Endodermal cell (in vitro differentiated cells): Measurements from ENCODE around the gene PPP2R5C. TPM values are rescaled to one million over a fixed set of nuclear protein-coding genes. Genes with fewer than 3 reads are reported as not detected.

Experiments
- DNase-seq: peaks from one replicate; pipeline ENCODE4 v3.0.0-alpha.2; 2017
- H3K27ac ChIP-seq: 2 replicates; pipeline ENCODE4 v1.5.1; 2013; ENCODE audit warnings: mild to moderate bottlenecking, low read depth, low read length, moderate library complexity
- H3K27me3 ChIP-seq: 2 replicates; pipeline ENCODE4 v1.6.1; 2013; ENCODE audit warnings: mild to moderate bottlenecking, low read length, moderate library complexity; ENCODE audit not compliant: insufficient read depth, control insufficient read depth, poor library complexity, severe bottlenecking
- H3K36me3 ChIP-seq: 2 replicates; pipeline ENCODE4 v1.7.0; 2013; ENCODE audit warnings: mild to moderate bottlenecking, low read length, moderate library complexity; ENCODE audit not compliant: control insufficient read depth, insufficient read depth
- H3K4me1 ChIP-seq: one replicate; pipeline ENCODE4 v1.7.0; 2013; ENCODE audit warnings: low read length; ENCODE audit not compliant: control insufficient read depth, insufficient read depth
- H3K4me3 ChIP-seq: 2 replicates; pipeline ENCODE4 v1.5.1; 2013; ENCODE audit warnings: mild to moderate bottlenecking, low read length, moderate library complexity
- H3K9ac ChIP-seq: 2 replicates; pipeline ENCODE4 v1.6.1; 2013; ENCODE audit warnings: mild to moderate bottlenecking, low read length, moderate library complexity; ENCODE audit not compliant: poor library complexity, severe bottlenecking; ENCODE audit errors: extremely low read depth
- H3K9me3 ChIP-seq: 2 replicates; pipeline ENCODE4 v1.6.1; 2013; ENCODE audit warnings: mild to moderate bottlenecking, low read length, moderate library complexity; ENCODE audit not compliant: control insufficient read depth
- H3K27ac Mint-ChIP-seq: 2 replicates; pipeline ENCODE4 v1.8.0; 2020; ENCODE audit warnings: mixed read lengths
- H3K27me3 Mint-ChIP-seq: 2 replicates; pipeline ENCODE4 v1.8.0; 2021; ENCODE audit warnings: mild to moderate bottlenecking, mixed read lengths; ENCODE audit not compliant: insufficient read depth
- H3K36me3 Mint-ChIP-seq: 2 replicates; pipeline ENCODE4 v1.8.0; 2020; ENCODE audit warnings: low read depth, mixed read lengths
- H3K4me1 Mint-ChIP-seq: 2 replicates; pipeline ENCODE4 v1.8.0; 2020; ENCODE audit warnings: mixed read lengths
- H3K4me3 Mint-ChIP-seq: 2 replicates; pipeline ENCODE4 v1.8.0; 2020; ENCODE audit warnings: mild to moderate bottlenecking, moderate library complexity, mixed read lengths
- H3K9me3 Mint-ChIP-seq: 2 replicates; pipeline ENCODE4 v1.8.0; 2020; ENCODE audit warnings: mild to moderate bottlenecking, mixed read lengths
- WGBS, 2 experiments: methylation state at CpG; one replicate each; pipeline versions ENCODE4 v1.1.5 to v1.1.7; 2013; ENCODE audit warnings: missing lambda C conversion rate in 2 of 2, mixed read lengths in 1 of 2; ENCODE audit not compliant: insufficient coverage in 1 of 2, insufficient read length in 1 of 2; 5-methylcytosine and 5-hydroxymethylcytosine counted together
- total RNA-seq, 2 donors: library from RNA; stranded (reverse); fragmentation: NEBNext Ultra II Directional in 1 of 2; extraction: Animal tissue kit (Norgen Biotek cat#: 25700) in 1 of 2; gene quantifications; 2 replicates in 1 of 2; 3 replicates in 1 of 2; pipeline ENCODE4 v1.2.1, GENCODE V29; 2021
- TF ChIP-seq, protein P1 (sequence below): fragments of 200-600 bp; sonication (generic); conservative IDR thresholded peaks from 2 replicates; pipeline ENCODE4 v1.5.0; 2021; ENCODE audit warnings: antibody characterized with exemption, mild to moderate bottlenecking

PPP2R5C gene
- total RNA-seq, 2 donors from 2014 or later, result 116 to 117 TPM

DNA sequence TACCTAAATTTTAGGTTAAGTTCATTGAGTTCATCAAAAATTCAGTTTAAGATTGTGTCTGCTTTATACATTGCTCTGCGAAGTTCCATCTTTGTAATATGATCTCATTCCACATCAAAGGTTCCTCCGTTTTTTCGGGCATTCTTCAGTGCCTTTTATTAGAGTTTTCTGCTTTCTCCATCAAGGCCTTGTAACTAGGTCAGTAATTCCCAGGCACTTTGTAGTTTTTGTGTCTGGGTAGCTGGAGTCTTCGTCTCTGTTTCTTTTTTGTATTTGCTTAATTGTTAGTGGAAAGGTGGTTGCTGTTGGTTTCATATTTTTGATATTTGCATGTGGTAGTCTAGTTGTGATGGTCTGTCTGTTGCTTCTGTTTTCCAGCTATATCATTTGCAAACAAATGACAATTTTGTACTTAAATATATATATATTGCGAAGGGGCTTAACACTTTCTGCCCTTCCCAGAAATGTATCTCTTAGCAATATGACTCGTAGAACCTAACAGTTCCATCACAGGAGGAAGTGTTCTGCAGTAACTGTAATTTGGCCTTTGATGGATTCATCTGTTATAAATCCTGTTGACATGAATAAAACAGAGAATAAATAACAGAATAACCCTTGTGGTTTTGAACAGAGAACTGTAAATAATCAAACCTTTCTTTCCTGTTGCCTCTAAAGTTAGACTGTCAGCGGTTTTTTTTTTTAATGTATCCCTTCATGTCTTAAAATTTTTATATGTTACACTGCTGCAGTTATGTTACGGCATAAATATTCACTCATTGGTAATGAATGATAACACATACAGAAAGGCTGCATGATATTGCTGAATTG, 114.4 kb downstream of the PPP2R5C start:
- Histone ChIP-seq H3K4me1 (no peaks in the 10 kb centered on the region), H3K4me3 (no peak overlapping the region), H3K36me3 (no peaks in the 10 kb centered on the region), H3K27me3 (no peaks in the 10 kb centered on the region), H3K27ac (no peak overlapping the region), H3K9me3 (no peaks in the 10 kb centered on the region), H3K9ac (no peak overlapping the region)
- no peak for DNase-seq
- TF ChIP-seq, protein P1, sequence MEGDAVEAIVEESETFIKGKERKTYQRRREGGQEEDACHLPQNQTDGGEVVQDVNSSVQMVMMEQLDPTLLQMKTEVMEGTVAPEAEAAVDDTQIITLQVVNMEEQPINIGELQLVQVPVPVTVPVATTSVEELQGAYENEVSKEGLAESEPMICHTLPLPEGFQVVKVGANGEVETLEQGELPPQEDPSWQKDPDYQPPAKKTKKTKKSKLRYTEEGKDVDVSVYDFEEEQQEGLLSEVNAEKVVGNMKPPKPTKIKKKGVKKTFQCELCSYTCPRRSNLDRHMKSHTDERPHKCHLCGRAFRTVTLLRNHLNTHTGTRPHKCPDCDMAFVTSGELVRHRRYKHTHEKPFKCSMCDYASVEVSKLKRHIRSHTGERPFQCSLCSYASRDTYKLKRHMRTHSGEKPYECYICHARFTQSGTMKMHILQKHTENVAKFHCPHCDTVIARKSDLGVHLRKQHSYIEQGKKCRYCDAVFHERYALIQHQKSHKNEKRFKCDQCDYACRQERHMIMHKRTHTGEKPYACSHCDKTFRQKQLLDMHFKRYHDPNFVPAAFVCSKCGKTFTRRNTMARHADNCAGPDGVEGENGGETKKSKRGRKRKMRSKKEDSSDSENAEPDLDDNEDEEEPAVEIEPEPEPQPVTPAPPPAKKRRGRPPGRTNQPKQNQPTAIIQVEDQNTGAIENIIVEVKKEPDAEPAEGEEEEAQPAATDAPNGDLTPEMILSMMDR, result no peak
- H3K36me3 Mint-ChIP-seq, result peaks cover 4% of the 10 kb centered on the region
- no peaks in the 10 kb centered on the region for H3K9me3 Mint-ChIP-seq
- H3K27ac Mint-ChIP-seq, result no peak overlapping the region
- no peak overlapping the region for H3K4me3 Mint-ChIP-seq
- peaks cover 2% of the 10 kb centered on the region for H3K4me1 Mint-ChIP-seq
- 95 to 96% methylated on average over 4 to 8 of the region's 8 CpGs for WGBS, 2 experiments
- H3K27me3 Mint-ChIP-seq, result no peaks in the 10 kb centered on the region

DNA sequence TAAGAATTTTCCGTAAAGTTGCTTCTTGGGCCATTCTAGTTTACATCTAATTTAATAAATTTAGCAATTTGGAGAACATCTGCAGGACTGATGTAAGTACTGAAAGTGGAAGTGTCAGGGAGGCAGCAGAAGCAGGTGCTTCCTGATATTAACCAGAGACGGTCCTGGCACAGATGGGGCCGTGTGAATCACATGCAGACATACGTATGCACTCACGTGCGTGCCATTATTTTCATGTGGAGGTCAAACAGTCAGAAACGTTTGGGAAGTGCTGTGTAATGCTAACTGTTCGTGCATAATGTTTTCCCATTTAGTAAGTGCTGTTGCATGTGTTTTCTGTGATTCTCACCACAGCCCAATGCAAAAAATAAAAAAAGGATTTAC, 115.0 kb downstream of the PPP2R5C start:
- no peaks in the 10 kb centered on the region for H3K27me3 Mint-ChIP-seq
- Histone ChIP-seq H3K9ac (no peak overlapping the region), H3K4me3 (no peak overlapping the region), H3K27me3 (no peaks in the 10 kb centered on the region), H3K36me3 (no peaks in the 10 kb centered on the region), H3K9me3 (no peaks in the 10 kb centered on the region), H3K4me1 (no peaks in the 10 kb centered on the region), H3K27ac (no peak overlapping the region)
- H3K27ac Mint-ChIP-seq, result no peak overlapping the region
- TF ChIP-seq, protein P1, result no peak
- peaks cover 2% of the 10 kb centered on the region for H3K4me1 Mint-ChIP-seq
- no peak for DNase-seq
- H3K9me3 Mint-ChIP-seq, result no peaks in the 10 kb centered on the region
- no peak overlapping the region for H3K4me3 Mint-ChIP-seq
- H3K36me3 Mint-ChIP-seq, result peaks cover 4% of the 10 kb centered on the region
- WGBS, 2 experiments, result 94 to 98% methylated on average over 7 to 8 of the region's 8 CpGs

- DNase-seq, result no peak
- Histone ChIP-seq H3K27ac (no peak overlapping the region), H3K9me3 (no peaks in the 10 kb centered on the region), H3K36me3 (peaks cover 6% of the 10 kb centered on the region), H3K4me1 (no peaks in the 10 kb centered on the region), H3K27me3 (no peaks in the 10 kb centered on the region), H3K9ac (no peak overlapping the region), H3K4me3 (no peak overlapping the region)
- peaks cover 2% of the 10 kb centered on the region for H3K4me1 Mint-ChIP-seq
- TF ChIP-seq, protein P1, result no peak
- peaks cover 13% of the 10 kb centered on the region for H3K36me3 Mint-ChIP-seq
- no peaks in the 10 kb centered on the region for H3K9me3 Mint-ChIP-seq
- H3K4me3 Mint-ChIP-seq, result no peak overlapping the region
- no peaks in the 10 kb centered on the region for H3K27me3 Mint-ChIP-seq
- 85 to 86% methylated on average over 4 to 7 of the region's 7 CpGs for WGBS, 2 experiments
- peak overlapping the region; percentile 10 for H3K27ac Mint-ChIP-seq
Measured at GRCh38 chr14:101877766-101878165, 116.3 kb downstream of the PPP2R5C start.
